ENCODE data around the gene RBSN. TPM values are rescaled to one million over a fixed set of nuclear protein-coding genes. Genes with fewer than 3 reads are reported as not detected.

Gene RBSN
- total and polyA plus RNA-seq, 2 experiments from 2014 or later = 10.6 to 26.5 TPM

DNA sequence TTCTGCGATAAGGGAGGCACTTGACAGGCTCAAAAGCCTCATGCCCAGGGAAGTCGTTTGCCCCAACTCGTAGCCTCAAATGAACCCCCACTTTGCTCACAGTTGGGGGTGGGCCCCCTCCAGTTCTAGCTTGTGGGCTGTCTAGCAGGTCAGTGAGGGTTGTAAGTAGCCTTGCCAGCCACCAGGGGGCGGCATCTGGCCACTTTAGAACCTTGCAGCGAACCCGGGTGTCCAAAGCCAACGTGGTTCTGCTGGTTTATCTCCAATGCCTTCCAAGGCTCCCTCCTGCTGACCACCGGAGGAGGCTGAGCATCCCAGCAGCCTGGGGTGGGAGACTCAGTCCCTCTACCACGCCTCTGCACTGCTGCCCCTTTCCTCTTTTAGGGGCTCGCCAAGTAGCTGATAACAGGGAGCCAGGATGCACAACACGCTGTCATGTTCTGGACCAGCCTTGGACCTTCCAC lies 9.2 kb upstream of the RBSN start:
- no peaks in the 10 kb centered on the region for H3F3A ChIP-seq (replicated peaks; ENCODE audit: low read depth)
- TF ChIP-seq, protein P1, sequence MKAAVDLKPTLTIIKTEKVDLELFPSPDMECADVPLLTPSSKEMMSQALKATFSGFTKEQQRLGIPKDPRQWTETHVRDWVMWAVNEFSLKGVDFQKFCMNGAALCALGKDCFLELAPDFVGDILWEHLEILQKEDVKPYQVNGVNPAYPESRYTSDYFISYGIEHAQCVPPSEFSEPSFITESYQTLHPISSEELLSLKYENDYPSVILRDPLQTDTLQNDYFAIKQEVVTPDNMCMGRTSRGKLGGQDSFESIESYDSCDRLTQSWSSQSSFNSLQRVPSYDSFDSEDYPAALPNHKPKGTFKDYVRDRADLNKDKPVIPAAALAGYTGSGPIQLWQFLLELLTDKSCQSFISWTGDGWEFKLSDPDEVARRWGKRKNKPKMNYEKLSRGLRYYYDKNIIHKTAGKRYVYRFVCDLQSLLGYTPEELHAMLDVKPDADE (IDR thresholded peaks at IDR 0.05) = no peak
- TF ChIP-seq NANOG (IDR thresholded peaks at IDR 0.05; ENCODE audit: borderline replicate concordance) = no peak
- no peak for TF ChIP-seq EZH2phosphoT487 (IDR thresholded peaks at IDR 0.05; ENCODE audit: unreplicated experiment)
- TF ChIP-seq, protein P2, sequence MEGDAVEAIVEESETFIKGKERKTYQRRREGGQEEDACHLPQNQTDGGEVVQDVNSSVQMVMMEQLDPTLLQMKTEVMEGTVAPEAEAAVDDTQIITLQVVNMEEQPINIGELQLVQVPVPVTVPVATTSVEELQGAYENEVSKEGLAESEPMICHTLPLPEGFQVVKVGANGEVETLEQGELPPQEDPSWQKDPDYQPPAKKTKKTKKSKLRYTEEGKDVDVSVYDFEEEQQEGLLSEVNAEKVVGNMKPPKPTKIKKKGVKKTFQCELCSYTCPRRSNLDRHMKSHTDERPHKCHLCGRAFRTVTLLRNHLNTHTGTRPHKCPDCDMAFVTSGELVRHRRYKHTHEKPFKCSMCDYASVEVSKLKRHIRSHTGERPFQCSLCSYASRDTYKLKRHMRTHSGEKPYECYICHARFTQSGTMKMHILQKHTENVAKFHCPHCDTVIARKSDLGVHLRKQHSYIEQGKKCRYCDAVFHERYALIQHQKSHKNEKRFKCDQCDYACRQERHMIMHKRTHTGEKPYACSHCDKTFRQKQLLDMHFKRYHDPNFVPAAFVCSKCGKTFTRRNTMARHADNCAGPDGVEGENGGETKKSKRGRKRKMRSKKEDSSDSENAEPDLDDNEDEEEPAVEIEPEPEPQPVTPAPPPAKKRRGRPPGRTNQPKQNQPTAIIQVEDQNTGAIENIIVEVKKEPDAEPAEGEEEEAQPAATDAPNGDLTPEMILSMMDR (conservative IDR thresholded peaks at IDR 0.05; ENCODE audit: low read depth in 2 of 2) = peak; percentile 89 to 94
- TF ChIP-seq JUNB (IDR thresholded peaks at IDR 0.05; ENCODE audit: unreplicated experiment) = no peak
- H3K27ac ChIP-seq (ENCODE audit: low read depth) = no peak overlapping the region
- no peaks in the 10 kb centered on the region for H3K79me2 ChIP-seq (replicated peaks; ENCODE audit: insufficient read depth)
- peak; percentile 93 for DNase-seq (ENCODE audit: low spot score)
- H3K36me3 Mint-ChIP-seq (ENCODE audit: low read depth) = no peaks in the 10 kb centered on the region
- H3K9me2 ChIP-seq (ENCODE audit: insufficient read depth) = no peaks in the 10 kb centered on the region
- peak; percentile 97 for ATAC-seq
- H3K4me2 ChIP-seq = 0 out of 2 replicates have a peak overlapping the region, but pooled peaks have one; percentile 53
- no peak overlapping the region for H3K4me3 Mint-ChIP-seq
- H4K20me1 ChIP-seq (replicated peaks; ENCODE audit: insufficient read depth) = no peaks in the 10 kb centered on the region
- H3K4me1 ChIP-seq (ENCODE audit: insufficient read depth) = peaks cover 12% of the 10 kb centered on the region; the same call in 1 of the 2 replicates
- no peaks in the 10 kb centered on the region for H3K36me3 ChIP-seq (ENCODE audit: insufficient read depth)
- no peak overlapping the region for H3K27ac Mint-ChIP-seq
- H3K4me1 Mint-ChIP-seq = peaks cover 9% of the 10 kb centered on the region
- H2AFZ ChIP-seq = peak overlapping the region; percentile 96
- H3K27me3 ChIP-seq (ENCODE audit: insufficient read depth) = no peaks in the 10 kb centered on the region
- peak overlapping the region; percentile 14; the same call in 1 of the 2 replicates for H3K4me3 ChIP-seq
- no peaks in the 10 kb centered on the region for H3K9me3 Mint-ChIP-seq
- H3K27me3 Mint-ChIP-seq (ENCODE audit: insufficient read depth, low read depth, poor library complexity) = peaks cover 5% of the 10 kb centered on the region

DNA sequence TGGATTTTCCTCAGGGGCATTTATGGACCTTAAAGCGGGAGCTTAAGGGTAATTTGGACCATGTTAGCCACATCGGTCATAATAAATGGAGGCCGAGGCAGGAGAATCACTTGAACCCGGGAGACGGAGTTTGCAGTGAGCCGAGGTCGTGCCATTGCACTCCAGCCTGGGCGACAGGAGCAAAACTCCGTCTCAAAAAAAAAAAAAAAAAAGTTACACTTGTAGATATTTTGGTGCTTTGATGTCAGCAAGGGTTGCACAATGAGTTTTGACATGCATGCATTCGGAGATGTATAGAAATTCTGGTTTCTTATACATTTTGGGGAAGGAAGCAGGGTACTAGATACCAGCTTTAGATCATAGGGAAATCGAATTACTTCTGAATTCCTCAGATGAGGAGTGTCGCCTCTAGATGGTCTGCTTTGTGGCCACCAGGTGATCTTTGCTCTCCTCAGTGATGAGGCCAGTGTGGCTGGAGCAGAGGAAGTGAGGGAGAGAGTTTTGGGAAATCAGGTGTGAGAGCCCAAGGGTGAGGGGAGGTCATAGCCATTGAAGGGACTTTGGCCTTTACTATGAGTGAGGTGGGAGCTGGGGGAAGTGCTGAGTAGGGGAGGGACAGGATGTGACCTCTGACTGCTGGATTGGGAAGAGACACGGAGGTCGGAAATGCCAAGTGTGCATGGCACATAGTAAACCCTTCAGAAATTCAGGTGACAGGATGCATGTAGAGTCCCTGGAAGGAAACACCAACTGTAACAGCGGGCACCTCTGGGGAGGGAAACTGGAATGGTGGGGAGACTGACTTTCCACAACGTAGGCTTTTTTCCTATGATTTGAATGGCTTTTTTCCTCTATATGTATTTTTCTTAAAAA lies 8.4 kb upstream of the RBSN start:
- Histone ChIP-seq H3K9me2 (ENCODE audit: insufficient read depth) (0 out of 2 replicates have a peak, but pooled peaks cover 3% of the 10 kb centered on the region), H3K4me1 (ENCODE audit: insufficient read depth) (peaks cover 12% of the 10 kb centered on the region; the same call in 1 of the 2 replicates), H2AFZ (no peak overlapping the region), H3K79me2 (replicated peaks; ENCODE audit: insufficient read depth) (no peaks in the 10 kb centered on the region), H3K4me2 (0 out of 2 replicates have a peak overlapping the region, but pooled peaks have one; percentile 53), H3F3A (replicated peaks; ENCODE audit: low read depth) (no peaks in the 10 kb centered on the region), H3K27me3 (ENCODE audit: insufficient read depth) (no peaks in the 10 kb centered on the region), H4K20me1 (replicated peaks; ENCODE audit: insufficient read depth) (no peaks in the 10 kb centered on the region), H3K36me3 (ENCODE audit: insufficient read depth) (no peaks in the 10 kb centered on the region), H3K4me3 (peak overlapping the region; percentile 14; the same call in 1 of the 2 replicates), H3K27ac (ENCODE audit: low read depth) (0 out of 2 replicates have a peak overlapping the region, but pooled peaks have one; percentile 42)
- H3K27me3 Mint-ChIP-seq (ENCODE audit: insufficient read depth, low read depth, poor library complexity) = peaks cover 3% of the 10 kb centered on the region
- DNase-seq (ENCODE audit: low spot score) (peak; percentile 28), ATAC-seq (peak; percentile 44)
- H3K27ac Mint-ChIP-seq = no peak overlapping the region
- peaks cover 11% of the 10 kb centered on the region for H3K4me1 Mint-ChIP-seq
- H3K4me3 Mint-ChIP-seq = no peak overlapping the region
- no peaks in the 10 kb centered on the region for H3K9me3 Mint-ChIP-seq
- no peaks in the 10 kb centered on the region for H3K36me3 Mint-ChIP-seq (ENCODE audit: low read depth)
- TF ChIP-seq POLR2AphosphoS5 (IDR thresholded peaks at IDR 0.05; ENCODE audit: low read depth) (no peak), JUNB (IDR thresholded peaks at IDR 0.05; ENCODE audit: unreplicated experiment) (no peak), ZNF331 (CRISPR knock-in tag; IDR thresholded peaks at IDR 0.05; ENCODE audit: low read depth) (no peak), EZH2 (IDR thresholded peaks at IDR 0.05; ENCODE audit: low read depth, unreplicated experiment) (no peak), CREB1 (CRISPR knock-in tag; IDR thresholded peaks at IDR 0.05; ENCODE audit: low read depth) (no peak), STAT1 (IDR thresholded peaks at IDR 0.05; ENCODE audit: unreplicated experiment) (no peak), ZNF114 (CRISPR knock-in tag; IDR thresholded peaks at IDR 0.05) (no peak)
- TF ChIP-seq, protein P2 (conservative IDR thresholded peaks at IDR 0.05; ENCODE audit: low read depth in 2 of 2) = no peak
- TF ChIP-seq, protein P1 (IDR thresholded peaks at IDR 0.05) = no peak
- TF ChIP-seq, protein P3, sequence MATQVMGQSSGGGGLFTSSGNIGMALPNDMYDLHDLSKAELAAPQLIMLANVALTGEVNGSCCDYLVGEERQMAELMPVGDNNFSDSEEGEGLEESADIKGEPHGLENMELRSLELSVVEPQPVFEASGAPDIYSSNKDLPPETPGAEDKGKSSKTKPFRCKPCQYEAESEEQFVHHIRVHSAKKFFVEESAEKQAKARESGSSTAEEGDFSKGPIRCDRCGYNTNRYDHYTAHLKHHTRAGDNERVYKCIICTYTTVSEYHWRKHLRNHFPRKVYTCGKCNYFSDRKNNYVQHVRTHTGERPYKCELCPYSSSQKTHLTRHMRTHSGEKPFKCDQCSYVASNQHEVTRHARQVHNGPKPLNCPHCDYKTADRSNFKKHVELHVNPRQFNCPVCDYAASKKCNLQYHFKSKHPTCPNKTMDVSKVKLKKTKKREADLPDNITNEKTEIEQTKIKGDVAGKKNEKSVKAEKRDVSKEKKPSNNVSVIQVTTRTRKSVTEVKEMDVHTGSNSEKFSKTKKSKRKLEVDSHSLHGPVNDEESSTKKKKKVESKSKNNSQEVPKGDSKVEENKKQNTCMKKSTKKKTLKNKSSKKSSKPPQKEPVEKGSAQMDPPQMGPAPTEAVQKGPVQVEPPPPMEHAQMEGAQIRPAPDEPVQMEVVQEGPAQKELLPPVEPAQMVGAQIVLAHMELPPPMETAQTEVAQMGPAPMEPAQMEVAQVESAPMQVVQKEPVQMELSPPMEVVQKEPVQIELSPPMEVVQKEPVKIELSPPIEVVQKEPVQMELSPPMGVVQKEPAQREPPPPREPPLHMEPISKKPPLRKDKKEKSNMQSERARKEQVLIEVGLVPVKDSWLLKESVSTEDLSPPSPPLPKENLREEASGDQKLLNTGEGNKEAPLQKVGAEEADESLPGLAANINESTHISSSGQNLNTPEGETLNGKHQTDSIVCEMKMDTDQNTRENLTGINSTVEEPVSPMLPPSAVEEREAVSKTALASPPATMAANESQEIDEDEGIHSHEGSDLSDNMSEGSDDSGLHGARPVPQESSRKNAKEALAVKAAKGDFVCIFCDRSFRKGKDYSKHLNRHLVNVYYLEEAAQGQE (IDR thresholded peaks at IDR 0.05; ENCODE audit: unreplicated experiment) = no peak

All from GM23338 (cell line).